Upper lobe of right lung (tissue), 1 donor: ENCODE data around the gene CEP126. TPM values are rescaled to one million over a fixed set of nuclear protein-coding genes. Genes with fewer than 3 reads are reported as not detected.
A peak's percentile ranks its signal among the peaks of the same experiment; 100 is the strongest.

ENCODE experiments used
- ATAC-seq: fragments of 200-7000 bp; cut with Tn5 transposase; one replicate; pipeline ENCODE4 v1.9.1; 2020; ENCODE audit warnings: mild to moderate bottlenecking, moderate library complexity
- DNase-seq: peaks from one replicate; pipeline ENCODE4 v3.0.0-alpha.2; 2020
- H3K27ac ChIP-seq: fragments of 200-600 bp; one replicate; pipeline ENCODE4 v1.8.0; 2022
- H3K27me3 ChIP-seq: fragments of 200-600 bp; one replicate; pipeline ENCODE4 v1.8.0; 2022; ENCODE audit warnings: mild to moderate bottlenecking
- H3K36me3 ChIP-seq: fragments of 200-600 bp; one replicate; pipeline ENCODE4 v1.8.0; 2022
- H3K4me1 ChIP-seq: fragments of 200-600 bp; one replicate; pipeline ENCODE4 v1.8.0; 2022
- H3K4me3 ChIP-seq: fragments of 200-600 bp; one replicate; pipeline ENCODE4 v1.8.0; 2022; ENCODE audit warnings: mild to moderate bottlenecking
- H3K9me3 ChIP-seq: fragments of 200-600 bp; one replicate; pipeline ENCODE4 v1.8.0; 2022
- intact Hi-C: fragments of 100-400 bp; cut with DNase I; formaldehyde crosslinking; loops from one replicate; pipeline ENCODE4 v1.11.0; 2022
- total RNA-seq: library from RNA; stranded (reverse); fragmentation: NEBNext Ultra II Directional; extraction: Animal tissue kit (Norgen Biotek cat#: 25700); gene quantifications from one replicate; pipeline ENCODE4 v1.2.1, GENCODE V29; 2021
- TF ChIP-seq, protein P1 (sequence below): fragments of 200-600 bp; IDR thresholded peaks from one replicate; pipeline ENCODE4 v1.8.0; 2022; ENCODE audit warnings: antibody characterized with exemption
- donor health status: DM: no; HTN: yes; CAD: no; lungs with severe emphysema.

The CEP126 gene
- total RNA-seq, 1 donor from 2014 or later, result 4.3 TPM

DNA sequence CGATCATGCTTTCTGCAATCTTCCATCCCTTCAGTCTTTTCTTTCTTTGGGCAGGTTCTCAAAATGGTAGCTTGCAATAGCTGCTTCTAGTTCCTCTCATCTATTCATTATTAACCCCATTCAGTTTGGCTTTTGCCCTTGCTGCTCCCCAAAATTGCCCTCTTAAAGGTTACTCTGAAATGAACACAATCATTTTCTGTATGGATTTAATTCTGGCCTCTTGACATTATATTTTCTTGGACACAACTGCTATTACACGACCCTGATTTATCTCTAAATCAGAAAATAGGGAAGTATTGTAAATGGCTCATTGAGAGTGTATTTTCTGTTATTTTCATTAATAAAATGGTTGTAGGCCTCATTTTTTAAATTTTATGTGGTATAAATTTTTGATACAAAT, 1.6 kb downstream of the CEP126 start, which contains the start of gene ANGPTL5:
Gene ANGPTL5, minus strand, starts transcription at position 101 of the 400 bp plus-strand sequence. CDS start 8,613 bp downstream, outside the sequence.
- ATAC-seq (no peak), DNase-seq (no peak)
- H3K36me3 ChIP-seq, result no peaks in the 10 kb centered on the region
- H3K27ac ChIP-seq, result peak within 1 kb of the TSS; percentile 86
- intact Hi-C loops, result no loop called here
- no peaks in the 10 kb centered on the region for H3K9me3 ChIP-seq
- no peaks in the 10 kb centered on the region for H3K4me1 ChIP-seq
- TF ChIP-seq, protein P1, sequence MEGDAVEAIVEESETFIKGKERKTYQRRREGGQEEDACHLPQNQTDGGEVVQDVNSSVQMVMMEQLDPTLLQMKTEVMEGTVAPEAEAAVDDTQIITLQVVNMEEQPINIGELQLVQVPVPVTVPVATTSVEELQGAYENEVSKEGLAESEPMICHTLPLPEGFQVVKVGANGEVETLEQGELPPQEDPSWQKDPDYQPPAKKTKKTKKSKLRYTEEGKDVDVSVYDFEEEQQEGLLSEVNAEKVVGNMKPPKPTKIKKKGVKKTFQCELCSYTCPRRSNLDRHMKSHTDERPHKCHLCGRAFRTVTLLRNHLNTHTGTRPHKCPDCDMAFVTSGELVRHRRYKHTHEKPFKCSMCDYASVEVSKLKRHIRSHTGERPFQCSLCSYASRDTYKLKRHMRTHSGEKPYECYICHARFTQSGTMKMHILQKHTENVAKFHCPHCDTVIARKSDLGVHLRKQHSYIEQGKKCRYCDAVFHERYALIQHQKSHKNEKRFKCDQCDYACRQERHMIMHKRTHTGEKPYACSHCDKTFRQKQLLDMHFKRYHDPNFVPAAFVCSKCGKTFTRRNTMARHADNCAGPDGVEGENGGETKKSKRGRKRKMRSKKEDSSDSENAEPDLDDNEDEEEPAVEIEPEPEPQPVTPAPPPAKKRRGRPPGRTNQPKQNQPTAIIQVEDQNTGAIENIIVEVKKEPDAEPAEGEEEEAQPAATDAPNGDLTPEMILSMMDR, result no peak
- no peaks in the 10 kb centered on the region for H3K27me3 ChIP-seq
- H3K4me3 ChIP-seq, result peak within 1 kb of the TSS; percentile 77

DNA sequence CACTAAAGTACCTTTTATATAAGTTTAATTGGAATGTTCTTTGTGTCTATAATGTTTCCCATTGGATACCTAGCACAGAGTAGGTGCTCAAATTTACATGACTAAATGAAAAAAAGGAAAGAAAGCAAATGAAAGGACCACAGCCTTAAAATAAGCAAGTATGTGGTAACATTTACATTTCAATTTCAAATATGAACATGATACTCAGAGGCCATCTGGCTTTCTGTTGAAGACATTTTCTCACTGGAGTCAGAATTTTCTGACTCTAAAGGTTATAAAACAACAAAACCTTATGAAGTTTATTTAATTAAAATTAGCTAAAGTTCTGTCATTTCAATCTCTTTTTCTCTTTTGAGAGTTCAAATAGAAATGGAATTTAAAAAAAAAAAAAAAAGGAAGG, 2.4 kb downstream of the CEP126 start:
- no peak overlapping the region for H3K27ac ChIP-seq
- no peak overlapping the region for H3K4me3 ChIP-seq
- no peaks in the 10 kb centered on the region for H3K9me3 ChIP-seq
- H3K27me3 ChIP-seq, result no peaks in the 10 kb centered on the region
- no peak for DNase-seq
- H3K36me3 ChIP-seq, result no peaks in the 10 kb centered on the region
- TF ChIP-seq, protein P1, result no peak
- no peaks in the 10 kb centered on the region for H3K4me1 ChIP-seq
- ATAC-seq, result no peak
- intact Hi-C loops, result no loop called here

DNA sequence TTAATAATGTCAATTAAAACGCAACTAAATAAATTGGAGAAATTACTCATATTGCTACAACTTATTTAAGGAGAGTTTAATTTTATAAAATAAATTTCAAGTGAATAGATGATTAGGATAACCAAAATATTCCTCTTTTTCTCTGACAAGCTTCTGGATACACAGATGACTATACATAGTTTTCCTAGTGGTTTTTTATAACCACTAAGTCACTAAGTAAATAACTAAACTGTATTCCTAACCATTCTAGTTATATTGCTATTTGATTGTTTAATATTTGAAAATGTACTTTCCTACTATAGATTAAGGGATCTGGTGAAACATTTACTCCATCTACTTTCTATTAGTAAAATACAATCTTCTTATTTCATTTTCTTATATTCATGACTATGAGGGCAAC, 6.2 kb downstream of the CEP126 start:
- TF ChIP-seq, protein P1, result no peak
- no peak for ATAC-seq

DNA sequence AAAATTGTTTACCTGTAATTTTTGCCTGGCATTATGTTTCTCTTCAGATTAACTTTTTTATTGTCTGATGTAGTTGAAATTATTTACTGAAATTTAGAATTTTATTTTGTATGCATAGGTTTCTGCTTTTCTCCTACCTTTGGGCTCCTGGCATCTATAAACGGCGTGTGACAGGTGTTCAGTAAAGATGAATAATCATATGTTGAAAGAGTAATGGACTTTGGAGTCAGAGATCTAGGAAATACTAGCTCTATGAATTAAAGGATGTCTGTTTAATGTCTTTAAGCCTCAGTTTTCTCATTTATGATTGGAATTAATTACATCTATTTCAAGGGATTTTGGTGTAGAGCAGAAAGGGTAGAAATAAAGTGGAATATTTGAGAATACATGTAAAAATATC, 8.7 kb downstream of the CEP126 start:
- intact Hi-C loops, result no loop called here
- Histone ChIP-seq H3K27me3 (no peaks in the 10 kb centered on the region), H3K9me3 (no peaks in the 10 kb centered on the region), H3K4me3 (no peak overlapping the region), H3K27ac (no peak overlapping the region), H3K4me1 (no peaks in the 10 kb centered on the region), H3K36me3 (no peaks in the 10 kb centered on the region)
- no peak for DNase-seq
- TF ChIP-seq, protein P1, result no peak
- ATAC-seq, result no peak

More for the DNA sequence above, 6.2 kb downstream of the CEP126 start:
- no peaks in the 10 kb centered on the region for H3K36me3 ChIP-seq
- H3K27me3 ChIP-seq, result no peaks in the 10 kb centered on the region
- H3K4me3 ChIP-seq, result no peak overlapping the region
- H3K4me1 ChIP-seq, result no peaks in the 10 kb centered on the region
- no peaks in the 10 kb centered on the region for H3K9me3 ChIP-seq
- H3K27ac ChIP-seq, result no peak overlapping the region
- intact Hi-C loops, result no loop called here
- no peak for DNase-seq

DNA sequence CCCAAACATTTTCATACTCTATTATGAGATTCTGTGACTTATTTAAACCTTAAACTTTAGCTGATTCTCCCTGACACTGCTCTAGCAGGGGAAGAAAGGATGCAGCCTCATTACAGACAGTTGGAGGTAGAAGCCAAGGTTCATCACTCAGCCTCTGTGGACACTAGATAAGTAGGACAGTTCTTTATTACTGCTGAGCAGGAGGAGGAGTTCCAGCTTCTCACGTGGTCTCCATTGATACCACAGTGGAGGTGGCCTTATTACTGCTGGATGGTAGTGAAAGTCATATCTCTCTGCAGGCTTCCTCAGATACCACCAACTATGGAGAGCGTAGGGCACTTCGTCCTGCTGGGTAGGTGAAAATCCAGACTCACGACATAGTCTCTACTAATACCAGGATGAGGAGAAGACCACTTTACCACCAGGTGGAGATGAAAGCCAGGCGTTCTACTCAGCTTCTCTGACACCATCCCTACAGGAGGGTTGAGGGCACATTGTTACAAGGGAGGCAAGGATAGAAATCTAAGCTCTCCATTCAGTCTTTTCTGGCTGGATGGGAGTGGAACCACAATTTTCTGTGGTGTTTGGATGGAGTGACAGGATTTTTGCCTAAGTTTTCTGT, 14.6 kb downstream of the CEP126 start:
- no peak overlapping the region for H3K27ac ChIP-seq
- TF ChIP-seq, protein P1, result no peak
- intact Hi-C loops, result no loop called here
- ATAC-seq (no peak), DNase-seq (no peak)
- no peaks in the 10 kb centered on the region for H3K36me3 ChIP-seq
- H3K4me3 ChIP-seq, result no peak overlapping the region
- H3K27me3 ChIP-seq, result no peaks in the 10 kb centered on the region
- H3K4me1 ChIP-seq, result no peaks in the 10 kb centered on the region
- H3K9me3 ChIP-seq, result no peaks in the 10 kb centered on the region

DNA sequence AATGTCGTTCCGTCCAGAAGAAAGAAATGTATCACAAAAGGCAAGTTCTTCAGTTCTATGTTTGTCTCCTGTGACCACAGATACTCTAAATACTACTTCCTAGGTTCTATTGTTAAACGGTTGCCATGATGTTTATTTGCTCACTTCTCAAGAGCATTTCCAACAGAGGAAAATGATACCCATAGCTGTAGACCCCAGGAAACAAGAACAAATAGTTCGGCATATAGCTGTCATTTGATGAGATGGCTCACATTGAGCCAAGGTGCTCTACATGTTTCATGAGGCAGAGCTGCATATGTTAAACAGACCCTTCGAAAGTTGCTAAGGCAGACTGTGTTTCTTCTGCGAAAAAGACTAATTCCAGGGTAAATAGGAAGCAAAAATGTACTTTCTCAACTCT, 16.9 kb downstream of the CEP126 start:
- TF ChIP-seq, protein P1, result no peak
- no peak for ATAC-seq
- no peak for DNase-seq
- Histone ChIP-seq H3K27me3 (no peaks in the 10 kb centered on the region), H3K27ac (no peak overlapping the region), H3K36me3 (no peaks in the 10 kb centered on the region), H3K4me1 (no peaks in the 10 kb centered on the region), H3K9me3 (no peaks in the 10 kb centered on the region), H3K4me3 (no peak overlapping the region)
- intact Hi-C loops, result no loop called here
